ENCODE data around the gene SLC25A39.
"Not testable (repeated sequence)": the region's sequence is repeated elsewhere in the genome, so short reads cannot be mapped to it uniquely, and the experiment has no call there.

SLC25A39 gene

GRCh38 chr17:44333371-44333770, 8.7 kb upstream of the SLC25A39 start:
- no peak for DNase-seq

DNA sequence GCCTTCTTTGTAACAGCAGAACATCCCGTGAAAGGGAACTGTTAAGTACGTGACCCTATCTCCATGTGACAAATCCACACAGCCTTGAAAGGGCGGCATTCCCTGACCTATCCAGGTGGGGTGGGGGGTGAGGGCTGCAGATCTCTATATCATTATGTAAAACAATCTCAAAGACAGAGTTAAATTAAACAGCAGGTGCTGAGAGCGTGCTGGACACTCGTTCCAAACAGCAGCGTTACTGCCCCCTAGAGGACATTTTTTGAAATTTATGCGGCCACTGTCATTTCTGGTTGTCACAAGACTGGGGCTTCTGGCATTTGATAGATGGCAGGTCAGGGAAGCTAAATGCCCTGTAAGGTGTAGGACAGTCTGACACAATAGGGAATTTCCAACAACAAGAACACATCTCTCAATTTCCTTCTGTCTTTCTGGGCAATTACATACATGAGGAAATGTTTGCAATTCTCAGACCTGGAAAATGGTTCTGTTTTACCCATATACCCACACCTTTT, 6.7 kb upstream of the SLC25A39 start:
- peak; percentile 16 for DNase-seq

DNA sequence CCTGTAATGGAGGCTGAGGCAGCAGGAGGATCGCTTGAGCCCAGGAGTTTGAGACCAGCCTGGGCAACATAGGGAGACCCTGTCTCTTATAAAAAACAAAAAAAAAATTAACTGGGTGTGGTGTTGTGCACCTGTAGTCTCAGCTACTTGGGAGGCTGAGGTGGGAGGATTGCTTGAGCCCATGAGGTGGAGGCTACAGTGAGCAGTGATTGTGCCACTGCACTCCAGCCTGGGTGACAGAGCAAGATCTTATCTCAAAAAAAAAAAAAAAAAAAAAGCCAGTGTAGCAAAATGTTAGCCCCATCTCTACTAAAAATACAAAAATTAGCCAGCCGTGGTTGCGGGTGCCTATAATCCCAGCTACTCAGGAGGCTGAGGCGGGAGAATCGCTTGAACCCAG, 5.6 kb upstream of the SLC25A39 start:
- DNase-seq, result not testable (repeated sequence)

DNA sequence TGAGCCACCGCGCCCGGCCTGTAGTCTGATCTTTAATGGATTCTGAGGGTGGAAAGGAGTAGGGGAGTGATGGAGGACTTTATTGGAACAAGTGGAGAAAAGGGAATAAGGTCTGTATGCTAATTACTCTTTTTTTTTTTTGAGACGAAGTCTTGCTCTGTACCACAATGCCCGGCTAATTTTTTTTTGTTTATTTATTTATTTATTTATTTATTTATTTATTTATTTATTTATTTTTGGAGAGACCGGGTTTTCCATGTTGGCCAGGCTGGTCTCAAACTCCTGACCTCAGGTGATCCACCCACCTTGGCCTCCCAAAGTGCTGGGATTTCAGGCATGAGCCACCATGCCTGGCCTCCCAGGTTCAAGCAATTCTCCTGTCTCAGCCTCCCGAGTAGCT, 4.9 kb upstream of the SLC25A39 start:
- not testable (repeated sequence) for DNase-seq

DNA sequence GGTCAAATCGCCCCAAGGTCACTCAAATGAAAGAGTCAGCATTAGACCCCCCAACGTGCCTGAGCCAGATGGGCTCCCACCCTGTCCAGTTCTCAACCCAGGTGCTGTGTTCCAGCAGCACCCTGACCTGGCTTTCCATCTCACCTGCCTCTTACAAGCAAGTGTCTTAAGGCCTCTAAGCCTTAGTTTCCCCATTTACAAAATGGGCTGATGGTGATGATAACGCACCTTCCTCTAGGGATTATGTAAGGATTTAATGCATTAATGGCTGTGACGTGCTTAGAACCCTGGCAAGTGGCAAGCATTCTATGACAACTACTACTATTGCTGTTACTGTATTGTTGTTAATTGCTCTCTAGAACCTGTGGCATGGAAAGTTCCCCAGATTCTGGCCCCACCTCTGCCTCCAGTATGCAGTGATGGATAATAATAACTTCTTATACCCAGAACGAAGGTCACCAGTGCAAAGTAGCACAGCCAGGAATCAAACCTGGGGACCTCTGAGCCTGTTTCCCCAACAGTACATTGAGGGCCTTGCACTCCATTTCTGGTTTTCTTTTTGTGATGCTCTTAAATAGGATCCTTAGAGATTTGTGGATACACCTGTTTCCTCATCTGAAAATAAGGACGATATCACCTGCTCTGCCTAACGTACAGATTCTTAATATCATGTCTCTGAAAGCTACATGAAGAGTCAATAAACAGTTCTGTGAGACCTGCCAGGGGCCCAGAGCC, 3.3 kb upstream of the SLC25A39 start:
- no peak for DNase-seq

- peak; percentile 89 for DNase-seq
Observed at GRCh38 chr17:44326861-44327444, 2.3 kb upstream of the SLC25A39 start.

DNA sequence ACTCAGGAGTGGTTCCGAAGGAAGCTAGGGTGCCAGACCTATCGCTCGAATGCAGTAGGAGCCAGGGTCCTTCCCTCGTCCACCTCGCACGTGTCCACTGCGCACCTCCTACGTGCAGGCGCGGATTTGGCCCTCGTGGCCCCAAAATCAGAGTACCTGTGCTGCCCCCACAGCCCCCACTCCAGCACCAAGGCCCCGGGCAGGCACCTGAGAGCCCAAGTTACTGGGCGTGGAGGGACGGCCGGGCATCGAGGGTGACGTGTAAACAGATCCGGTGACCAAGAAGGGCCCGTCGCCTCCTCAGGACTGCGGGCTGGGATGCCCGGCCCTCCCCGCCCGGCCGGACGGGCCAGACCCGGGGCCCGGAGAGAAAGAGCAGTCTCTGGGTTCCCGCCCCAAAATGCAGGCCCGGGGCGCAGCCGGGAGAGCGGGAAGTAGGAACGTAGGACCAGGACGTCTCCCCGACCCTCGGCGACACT, 492 bp downstream of the SLC25A39 start:
- no peak for DNase-seq

DNA sequence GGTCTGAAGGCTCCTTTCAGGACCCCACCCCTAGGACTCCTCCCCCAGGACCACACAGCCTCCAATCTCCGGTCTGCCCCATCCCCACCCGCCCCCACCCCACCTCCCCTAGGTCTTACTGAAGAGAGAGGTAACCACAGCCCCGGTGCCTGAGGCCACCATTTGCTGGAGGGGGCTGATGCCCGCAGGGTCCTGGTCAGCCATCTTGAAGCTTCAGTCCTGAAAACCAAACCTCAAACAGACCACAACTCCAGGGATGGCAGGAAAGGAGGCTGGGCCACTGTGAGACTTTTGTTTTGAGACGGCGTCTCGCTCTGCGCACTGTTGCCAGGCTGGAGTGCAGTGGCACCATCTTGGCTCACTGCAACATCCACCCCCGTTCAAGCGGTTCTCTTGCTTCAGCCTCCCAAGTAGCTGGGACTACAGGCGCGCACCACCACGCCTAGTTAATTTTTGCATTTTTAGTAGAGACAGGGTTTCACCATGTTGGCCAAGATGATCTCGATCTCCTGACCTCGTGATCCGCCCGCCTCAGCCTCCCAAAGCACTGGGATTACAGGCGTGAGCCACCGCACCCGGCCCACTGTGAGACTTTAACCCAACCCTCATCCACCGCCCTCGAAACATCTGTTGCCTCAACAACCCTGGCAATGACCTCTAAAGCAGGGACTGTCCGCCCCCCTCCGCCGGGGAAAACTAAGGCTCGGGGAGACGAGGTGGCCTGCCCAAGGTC, 1.1 kb downstream of the SLC25A39 start:
- no peak for DNase-seq

DNA sequence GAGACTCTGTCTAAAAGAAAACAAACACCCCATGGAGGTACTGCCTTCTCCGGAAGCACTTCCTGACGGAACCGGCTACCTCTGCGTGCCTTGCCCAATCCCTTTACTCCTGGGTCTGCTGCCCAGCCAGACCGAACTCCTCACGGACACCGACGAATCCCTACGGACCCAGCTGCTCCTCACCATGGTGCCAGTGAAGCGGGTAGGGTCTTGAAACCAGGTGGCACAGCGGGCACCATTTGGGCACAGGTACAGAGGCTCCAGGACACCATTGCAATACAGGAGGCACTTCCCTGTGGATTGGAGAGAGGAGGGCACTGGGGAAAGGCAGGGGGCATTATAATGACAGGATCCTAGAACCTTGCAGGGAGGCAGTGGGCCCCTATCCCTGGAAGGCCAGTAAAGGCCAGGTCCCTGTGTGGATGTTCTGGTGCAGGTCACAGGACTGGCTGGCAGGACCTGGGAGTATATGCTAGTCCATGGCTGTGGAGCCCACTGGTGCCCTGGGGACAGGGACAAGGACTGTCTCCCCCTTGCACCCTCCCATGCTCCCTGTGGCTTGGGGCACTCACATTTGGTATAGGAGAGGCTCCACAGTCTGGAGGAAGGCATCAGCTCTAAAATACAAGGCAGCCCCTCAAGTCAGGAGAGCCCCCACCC, 2.3 kb downstream of the SLC25A39 start:
- DNase-seq, result no peak

DNA sequence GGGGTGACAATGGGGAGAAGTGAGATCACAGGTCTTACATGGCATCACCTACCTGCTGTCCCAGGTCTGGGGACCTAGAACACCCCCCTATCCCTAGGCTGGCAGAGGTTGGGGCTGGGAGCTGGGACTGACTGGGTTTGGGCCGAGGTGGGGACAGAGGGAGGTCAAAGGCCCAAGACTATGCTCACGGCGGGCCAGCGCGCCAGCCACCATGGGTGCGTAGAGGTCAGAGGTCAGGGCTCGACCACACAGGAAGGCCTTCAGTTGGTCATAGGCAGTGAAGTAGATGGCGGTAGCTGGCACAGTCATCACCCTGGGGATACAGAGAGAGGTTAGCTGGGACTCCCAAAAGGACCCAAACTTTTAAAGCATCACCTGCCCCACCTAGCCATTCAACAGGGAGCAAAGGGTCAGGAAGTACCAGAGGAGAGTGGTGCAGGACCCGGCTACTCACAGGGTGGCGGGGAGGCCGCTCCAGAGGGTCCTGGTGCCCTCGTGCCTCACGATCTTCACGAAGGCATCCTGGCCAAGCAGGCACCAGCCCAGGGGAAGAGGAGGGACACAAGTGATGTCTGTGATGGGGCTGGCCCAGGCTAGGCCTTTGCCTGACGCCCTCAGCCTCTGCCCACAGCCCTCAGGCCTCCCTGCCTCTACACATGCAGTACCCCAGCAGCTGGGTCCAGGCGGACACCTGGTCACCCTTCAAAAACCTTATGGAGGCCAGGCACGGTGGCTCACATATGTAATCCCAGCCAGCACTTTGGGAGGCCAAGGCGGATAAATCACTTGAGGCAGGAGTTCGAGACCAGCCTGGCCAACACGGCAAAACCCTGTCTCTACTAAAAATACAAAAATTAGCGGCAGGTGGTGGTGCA, 3.1 kb downstream of the SLC25A39 start:
- no peak for DNase-seq

GRCh38 chr17:44320066-44320465, 4.6 kb downstream of the SLC25A39 start:
- no peak for DNase-seq

GRCh38 chr17:44318077-44318892, 6.3 kb downstream of the SLC25A39 start:
- DNase-seq, result no peak

DNA sequence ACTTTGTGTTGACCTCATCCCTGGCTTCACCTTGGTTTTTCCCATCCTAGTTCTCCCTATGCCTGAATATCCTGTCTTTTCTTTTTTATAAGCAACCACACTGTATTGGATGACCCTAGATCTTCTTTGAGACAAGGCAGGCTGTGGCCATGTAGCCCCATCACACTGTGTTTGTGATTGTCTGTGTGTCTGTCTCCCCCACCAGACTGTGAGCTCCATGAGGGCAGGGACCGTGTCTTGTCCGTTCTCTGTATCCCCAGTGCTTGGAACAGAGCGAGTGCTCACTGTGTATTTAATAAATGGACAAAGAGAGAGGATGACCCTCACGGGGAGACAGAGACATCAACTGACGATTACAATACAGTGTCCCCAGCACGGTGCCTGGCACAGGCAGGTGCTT, 7.1 kb downstream of the SLC25A39 start:
- no peak for DNase-seq

DNA sequence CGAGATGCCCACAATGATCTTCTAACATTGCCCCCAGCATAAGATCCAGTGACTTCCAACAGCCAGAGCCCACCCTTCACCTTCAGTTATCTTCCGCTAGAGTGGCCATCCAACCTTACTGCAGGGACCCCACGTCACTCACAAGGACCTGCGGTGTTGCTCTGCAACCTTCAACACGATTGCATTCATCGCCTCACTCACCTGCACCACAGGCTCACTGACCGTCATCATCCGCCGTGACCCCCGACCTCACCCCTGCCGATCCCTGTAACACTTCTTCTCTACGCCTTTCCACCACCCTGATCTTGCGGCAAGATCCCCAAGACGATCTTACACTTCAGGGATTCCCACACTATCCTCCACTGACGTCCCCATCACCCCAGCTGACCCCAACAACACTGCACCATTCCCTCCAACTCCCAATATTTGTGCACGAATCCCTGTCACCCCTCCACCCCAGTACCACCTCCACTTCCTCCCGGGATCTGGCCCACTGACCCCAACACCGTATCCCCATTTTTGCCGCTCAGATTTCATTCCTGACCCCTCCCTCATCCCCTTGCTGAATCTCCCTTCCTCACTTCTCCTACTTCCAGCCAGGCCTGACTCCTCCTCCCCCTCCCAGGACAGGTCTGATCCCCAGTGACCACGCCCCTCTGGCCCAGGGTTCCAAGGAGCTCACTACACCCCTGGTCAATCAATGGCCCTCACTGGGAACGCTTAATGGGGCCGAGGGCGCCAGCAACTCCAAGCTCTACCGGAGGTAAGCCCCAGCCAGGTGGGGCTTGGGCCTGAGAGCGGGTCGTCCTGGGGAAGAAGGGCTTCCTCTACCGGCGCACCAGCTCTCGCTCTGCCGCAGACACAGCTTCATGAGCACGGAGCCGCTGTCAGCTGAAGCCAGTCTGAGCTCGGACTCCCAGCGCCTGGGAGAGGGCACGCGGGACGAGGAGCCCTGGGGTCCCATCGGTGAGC, 8.6 kb downstream of the SLC25A39 start:
- DNase-seq, result no peak

GRCh38 chr17:44314869-44315661, 9.6 kb downstream of the SLC25A39 start:
- DNase-seq, result no peak

GRCh38 chr17:44314524-44314868, 10.1 kb downstream of the SLC25A39 start:
- no peak for DNase-seq

- DNase-seq, result no peak
Observed at GRCh38 chr17:44314031-44314430, 10.6 kb downstream of the SLC25A39 start.

DNA sequence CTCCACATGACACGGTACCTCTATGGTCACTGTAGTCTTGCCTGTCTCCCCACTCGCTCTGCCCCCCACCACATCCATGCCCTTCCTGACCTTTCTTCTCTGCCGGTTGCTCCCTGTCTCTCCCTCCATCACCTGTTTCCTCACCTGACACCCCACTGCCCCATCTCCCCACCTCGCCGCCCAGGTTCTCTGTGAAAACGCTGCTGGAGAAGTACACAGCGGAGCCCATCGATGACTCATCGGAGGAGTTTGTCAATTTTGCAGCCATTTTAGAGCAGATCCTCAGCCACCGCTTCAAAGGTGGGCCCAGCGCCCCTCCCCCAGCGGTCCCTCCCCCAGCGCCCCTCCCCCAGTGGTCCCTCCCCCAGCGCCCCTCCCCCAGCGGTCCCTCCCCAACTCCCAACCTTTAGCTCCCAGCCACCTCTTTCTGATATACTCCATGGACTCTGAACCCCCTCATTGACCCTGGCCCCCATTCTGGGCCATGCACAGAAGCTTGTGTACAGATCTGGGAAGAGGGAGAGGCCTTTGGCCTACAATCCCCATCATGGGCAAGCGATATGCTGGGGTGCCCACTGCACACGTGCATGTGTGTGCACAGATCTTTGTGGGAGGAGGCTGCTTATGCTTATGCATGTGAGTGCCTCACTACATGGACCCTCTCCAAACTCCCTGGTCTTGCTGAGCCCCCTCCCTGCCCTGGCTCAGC, 12.1 kb downstream of the SLC25A39 start:
- no peak for DNase-seq

All from NCI-H446 treated with DMSO at 0.1 percent for 48 hours (cell line).